Breast epithelium (tissue), 3 donors: Measurements from ENCODE around the gene PAX7.

Experiments
- CTCF ChIP-seq, 3 donors: fragments of 450-650 bp; IDR thresholded peaks; one replicate each; pipeline ENCODE4 v1.5.1; 2016 to 2017; ENCODE audit warnings: antibody characterized with exemption in 3 of 3, mild to moderate bottlenecking in 3 of 3, moderate library complexity in 3 of 3
- POLR2A ChIP-seq: fragments of 450-650 bp; IDR thresholded peaks from one replicate; pipeline ENCODE4 v1.6.1; 2016; ENCODE audit warnings: antibody characterized with exemption, mild to moderate bottlenecking, moderate library complexity

- TF ChIP-seq CTCF (IDR thresholded peaks at IDR 0.05) = no peak
- TF ChIP-seq POLR2A = no peak
Measured at GRCh38 chr1:18666317-18666920, 35.8 kb downstream of the PAX7 start.
